Keratinocyte (primary cell): ENCODE measurements around the gene ATP6V1A.

Experiments
- EZH2 ChIP-seq: IDR thresholded peaks from one replicate; pipeline ENCODE4 v1.6.1; 2012; ENCODE audit warnings: inconsistent platforms, mild to moderate bottlenecking, low read length, moderate library complexity
- TF ChIP-seq, protein P1 (sequence below), 3 experiments: IDR thresholded peaks in 1 of 3; conservative IDR thresholded peaks in 1 of 3; optimal IDR thresholded peaks in 1 of 3; 2 replicates in 2 of 3; 3 replicates in 1 of 3; pipeline versions ENCODE3 to v1.5.1; 2011; ENCODE audit warnings: low read length in 3 of 3, mild to moderate bottlenecking in 3 of 3, moderate library complexity in 2 of 3, control low read depth in 1 of 3, inconsistent platforms in 1 of 3; ENCODE audit not compliant: insufficient read depth in 2 of 3; ENCODE audit errors: extremely low read depth in 1 of 3

DNA sequence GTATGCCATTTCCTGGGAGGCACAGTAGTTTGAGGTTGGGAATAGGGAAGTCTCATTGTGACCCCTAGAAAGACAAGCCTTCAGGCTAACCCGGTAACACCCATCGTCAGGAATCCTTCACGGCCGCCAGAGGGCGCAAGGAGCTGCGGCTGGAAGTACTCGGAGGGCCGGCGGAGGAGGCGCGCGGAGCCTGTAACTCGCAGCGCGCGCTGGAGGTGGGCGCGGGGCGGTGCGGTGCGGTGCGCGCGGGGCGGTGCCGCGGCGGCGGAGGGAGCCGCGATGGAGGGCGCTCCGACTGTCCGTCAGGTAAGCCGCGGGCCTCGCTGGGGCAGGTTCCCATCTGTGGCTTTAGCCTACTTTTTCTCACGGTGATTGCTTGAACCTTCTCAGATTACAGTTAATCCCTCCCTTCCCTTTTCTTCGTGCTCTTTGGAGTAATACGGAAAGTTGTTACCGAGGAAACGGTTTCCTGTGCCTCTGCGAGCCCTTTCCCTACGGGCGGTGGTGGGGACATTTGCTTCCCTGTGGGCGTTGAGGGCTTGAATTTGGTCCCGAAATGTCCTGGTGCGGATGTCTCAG, 91.9 kb downstream of the ATP6V1A start, which contains the start of gene GRAMD1C:
- TF ChIP-seq, protein P1, sequence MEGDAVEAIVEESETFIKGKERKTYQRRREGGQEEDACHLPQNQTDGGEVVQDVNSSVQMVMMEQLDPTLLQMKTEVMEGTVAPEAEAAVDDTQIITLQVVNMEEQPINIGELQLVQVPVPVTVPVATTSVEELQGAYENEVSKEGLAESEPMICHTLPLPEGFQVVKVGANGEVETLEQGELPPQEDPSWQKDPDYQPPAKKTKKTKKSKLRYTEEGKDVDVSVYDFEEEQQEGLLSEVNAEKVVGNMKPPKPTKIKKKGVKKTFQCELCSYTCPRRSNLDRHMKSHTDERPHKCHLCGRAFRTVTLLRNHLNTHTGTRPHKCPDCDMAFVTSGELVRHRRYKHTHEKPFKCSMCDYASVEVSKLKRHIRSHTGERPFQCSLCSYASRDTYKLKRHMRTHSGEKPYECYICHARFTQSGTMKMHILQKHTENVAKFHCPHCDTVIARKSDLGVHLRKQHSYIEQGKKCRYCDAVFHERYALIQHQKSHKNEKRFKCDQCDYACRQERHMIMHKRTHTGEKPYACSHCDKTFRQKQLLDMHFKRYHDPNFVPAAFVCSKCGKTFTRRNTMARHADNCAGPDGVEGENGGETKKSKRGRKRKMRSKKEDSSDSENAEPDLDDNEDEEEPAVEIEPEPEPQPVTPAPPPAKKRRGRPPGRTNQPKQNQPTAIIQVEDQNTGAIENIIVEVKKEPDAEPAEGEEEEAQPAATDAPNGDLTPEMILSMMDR (optimal IDR thresholded peaks at IDR 0.05 in 1 of 3, IDR thresholded peaks at IDR 0.05 in 1 of 3, conservative IDR thresholded peaks at IDR 0.05 in 1 of 3; ENCODE audit: extremely low read depth in 1 of 3, insufficient read depth in 2 of 3, low read length in 3 of 3) = peak; percentile 71 to 88 (median 87)
- no peak for TF ChIP-seq EZH2
